ENCODE measurements around the gene PSMB2. TPM values are rescaled to one million over a fixed set of nuclear protein-coding genes. Genes with fewer than 3 reads are reported as not detected.
"Not testable (repeated sequence)": the region's sequence is repeated elsewhere in the genome, so short reads cannot be mapped to it uniquely, and the experiment has no call there.

Gene PSMB2
- total RNA-seq, 1 experiment from 2014 or later: 86.0 TPM

DNA sequence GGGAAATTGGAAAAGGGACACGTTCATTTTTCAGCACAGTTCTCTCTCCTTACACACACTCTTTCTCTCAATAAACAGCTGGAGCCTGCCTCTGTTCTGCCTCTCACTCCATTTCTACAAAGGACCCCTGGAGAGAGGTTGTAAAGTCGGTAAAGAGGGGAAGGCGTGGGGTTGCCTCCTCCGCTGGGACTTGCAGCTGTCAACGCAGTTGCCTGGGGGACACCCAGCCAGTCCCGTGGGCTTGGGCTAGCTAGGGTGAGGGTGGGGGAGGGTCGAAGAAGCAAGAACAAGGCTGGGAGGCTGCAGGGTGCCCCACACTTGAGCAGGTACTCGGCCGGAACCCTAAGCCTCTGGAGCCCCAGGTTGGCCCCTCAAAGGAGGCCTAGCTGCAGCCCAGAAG is 49.8 kb upstream of the PSMB2 start:
- Histone ChIP-seq H3K4ac (ENCODE audit: low read depth, low read length) (no peak overlapping the region), H3K4me1 (ENCODE audit: insufficient read depth, low read length) (no peaks in the 10 kb centered on the region; the same call in 1 of the 2 replicates), H3K4me2 (ENCODE audit: insufficient read depth, insufficient read length, low read length) (no peak overlapping the region), H2AK5ac (ENCODE audit: insufficient read length, low read length) (no peak overlapping the region), H3K79me1 (ENCODE audit: insufficient read depth, low read depth, low read length, poor library complexity, severe bottlenecking) (no peaks in the 10 kb centered on the region), H2BK12ac (ENCODE audit: insufficient read length, low read depth, low read length) (no peak overlapping the region), H3K27ac (ENCODE audit: insufficient read length, low read depth, low read length) (no peak overlapping the region), H3K23me2 (ENCODE audit: insufficient read length, low read depth, low read length, poor library complexity, severe bottlenecking) (no peaks in the 10 kb centered on the region), H2BK5ac (ENCODE audit: insufficient read length, low read length) (no peak overlapping the region), H3T11ph (ENCODE audit: low read length) (no peak overlapping the region), H3K23ac (ENCODE audit: insufficient read length, low read depth, low read length) (no peak overlapping the region), H4K20me1 (ENCODE audit: control insufficient read depth, insufficient read depth, insufficient read length) (no peaks in the 10 kb centered on the region), H4K5ac (ENCODE audit: insufficient read length, low read depth, low read length) (no peak overlapping the region), H3K79me2 (ENCODE audit: insufficient read depth, low read length) (no peaks in the 10 kb centered on the region), H3K27me3 (ENCODE audit: insufficient read depth, low read length) (no peaks in the 10 kb centered on the region), H3K18ac (ENCODE audit: insufficient read length, low read depth, low read length) (no peak overlapping the region), H2AFZ (ENCODE audit: low read length) (no peak overlapping the region), H3K56ac (ENCODE audit: insufficient read length, low read depth, low read length) (no peak overlapping the region), H4K8ac (replicated peaks; ENCODE audit: insufficient read length, low read depth, low read length) (no peak overlapping the region), H3K9me3 (ENCODE audit: control insufficient read depth, low read depth, low read length) (no peaks in the 10 kb centered on the region), H2BK15ac (ENCODE audit: low read depth, low read length) (no peak overlapping the region), H2BK20ac (ENCODE audit: low read depth, low read length, poor library complexity, severe bottlenecking) (no peak overlapping the region), H3K9ac (ENCODE audit: extremely low read depth, insufficient read length, low read length) (no peak overlapping the region), H4K91ac (ENCODE audit: insufficient read length, low read depth, low read length) (no peak overlapping the region), H3K14ac (ENCODE audit: insufficient read depth, low read length) (no peak overlapping the region; the same call in 1 of the 2 replicates), H2BK120ac (ENCODE audit: low read depth, low read length, poor library complexity, severe bottlenecking) (no peak overlapping the region)
- TF ChIP-seq, protein P1, sequence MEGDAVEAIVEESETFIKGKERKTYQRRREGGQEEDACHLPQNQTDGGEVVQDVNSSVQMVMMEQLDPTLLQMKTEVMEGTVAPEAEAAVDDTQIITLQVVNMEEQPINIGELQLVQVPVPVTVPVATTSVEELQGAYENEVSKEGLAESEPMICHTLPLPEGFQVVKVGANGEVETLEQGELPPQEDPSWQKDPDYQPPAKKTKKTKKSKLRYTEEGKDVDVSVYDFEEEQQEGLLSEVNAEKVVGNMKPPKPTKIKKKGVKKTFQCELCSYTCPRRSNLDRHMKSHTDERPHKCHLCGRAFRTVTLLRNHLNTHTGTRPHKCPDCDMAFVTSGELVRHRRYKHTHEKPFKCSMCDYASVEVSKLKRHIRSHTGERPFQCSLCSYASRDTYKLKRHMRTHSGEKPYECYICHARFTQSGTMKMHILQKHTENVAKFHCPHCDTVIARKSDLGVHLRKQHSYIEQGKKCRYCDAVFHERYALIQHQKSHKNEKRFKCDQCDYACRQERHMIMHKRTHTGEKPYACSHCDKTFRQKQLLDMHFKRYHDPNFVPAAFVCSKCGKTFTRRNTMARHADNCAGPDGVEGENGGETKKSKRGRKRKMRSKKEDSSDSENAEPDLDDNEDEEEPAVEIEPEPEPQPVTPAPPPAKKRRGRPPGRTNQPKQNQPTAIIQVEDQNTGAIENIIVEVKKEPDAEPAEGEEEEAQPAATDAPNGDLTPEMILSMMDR (conservative IDR thresholded peaks at IDR 0.05): no peak
- no peak for DNase-seq
- H3K4me3 Mint-ChIP-seq: no peak overlapping the region
- H3K27me3 Mint-ChIP-seq (ENCODE audit: low read depth): peaks cover 38% of the 10 kb centered on the region
- peaks cover 29 to 31% of the 10 kb centered on the region in 2 experiments for H3K4me1 Mint-ChIP-seq
- peaks cover 2 to 4% of the 10 kb centered on the region in 2 experiments; a peak in 3 of 5 replicates for H3K9me3 Mint-ChIP-seq
- no CpG with 5 or more reads among the region's 9 CpGs for WGBS (ENCODE audit: extremely low coverage, insufficient read length, low lambda C conversion rate)
- no peaks in the 10 kb centered on the region; a peak in 1 of 7 replicates for H3K36me3 Mint-ChIP-seq (ENCODE audit: insufficient read depth in 1 of 3, low read depth in 3 of 3)
- H3K27ac Mint-ChIP-seq: no peak overlapping the region

DNA sequence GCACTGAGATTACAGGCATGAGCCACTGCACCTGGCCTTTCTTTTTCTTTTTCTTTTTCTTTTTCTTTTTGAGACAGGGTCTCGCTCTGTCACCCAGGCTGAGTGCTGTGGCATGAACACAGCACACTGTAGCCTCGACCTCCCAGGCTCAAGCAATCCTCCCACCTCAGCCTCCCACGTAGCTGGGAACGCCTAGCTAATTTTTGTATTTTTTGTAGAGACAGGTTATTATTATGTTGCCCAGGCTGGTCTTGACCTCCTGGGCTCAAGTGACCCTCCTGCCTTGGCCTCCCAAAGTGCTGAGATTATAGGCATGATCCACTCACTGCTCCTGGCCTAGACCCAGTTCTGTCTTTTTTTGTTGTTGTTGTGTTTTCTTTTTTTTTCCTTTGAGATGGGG is 48.8 kb upstream of the PSMB2 start:
- Mint-ChIP-seq H3K27me3 (ENCODE audit: low read depth) (peaks cover 36% of the 10 kb centered on the region), H3K4me1 (peaks cover 29 to 31% of the 10 kb centered on the region in 2 experiments)
- not testable (repeated sequence) for H2BK5ac ChIP-seq (ENCODE audit: insufficient read length, low read length); H2AK5ac ChIP-seq (ENCODE audit: insufficient read length, low read length); H4K91ac ChIP-seq (ENCODE audit: insufficient read length, low read depth, low read length); H4K20me1 ChIP-seq (ENCODE audit: control insufficient read depth, insufficient read depth, insufficient read length); H2AFZ ChIP-seq (ENCODE audit: low read length); H3K27me3 ChIP-seq (ENCODE audit: insufficient read depth, low read length); H2BK20ac ChIP-seq (ENCODE audit: low read depth, low read length, poor library complexity, severe bottlenecking); H4K5ac ChIP-seq (ENCODE audit: insufficient read length, low read depth, low read length); H3K4me1 ChIP-seq (ENCODE audit: insufficient read depth, low read length); H2BK120ac ChIP-seq (ENCODE audit: low read depth, low read length, poor library complexity, severe bottlenecking); H3K4me2 ChIP-seq (ENCODE audit: insufficient read depth, insufficient read length, low read length); H3K9me3 Mint-ChIP-seq; DNase-seq; H3K18ac ChIP-seq (ENCODE audit: insufficient read length, low read depth, low read length); H3K4ac ChIP-seq (ENCODE audit: low read depth, low read length); H3K27ac Mint-ChIP-seq; H3K14ac ChIP-seq (ENCODE audit: insufficient read depth, low read length); H3K79me2 ChIP-seq (ENCODE audit: insufficient read depth, low read length); H3K79me1 ChIP-seq (ENCODE audit: insufficient read depth, low read depth, low read length, poor library complexity, severe bottlenecking); H3K36me3 Mint-ChIP-seq (ENCODE audit: insufficient read depth in 1 of 3, low read depth in 3 of 3); H3T11ph ChIP-seq (ENCODE audit: low read length); H3K56ac ChIP-seq (ENCODE audit: insufficient read length, low read depth, low read length); H3K9ac ChIP-seq (ENCODE audit: extremely low read depth, insufficient read length, low read length); H3K4me3 Mint-ChIP-seq; H4K8ac ChIP-seq (replicated peaks; ENCODE audit: insufficient read length, low read depth, low read length); H3K23ac ChIP-seq (ENCODE audit: insufficient read length, low read depth, low read length); H3K27ac ChIP-seq (ENCODE audit: insufficient read length, low read depth, low read length); H2BK15ac ChIP-seq (ENCODE audit: low read depth, low read length); H3K23me2 ChIP-seq (ENCODE audit: insufficient read length, low read depth, low read length, poor library complexity, severe bottlenecking); H3K9me3 ChIP-seq (ENCODE audit: control insufficient read depth, low read depth, low read length); H2BK12ac ChIP-seq (ENCODE audit: insufficient read length, low read depth, low read length)
- WGBS (ENCODE audit: extremely low coverage, insufficient read length, low lambda C conversion rate): no CpG with 5 or more reads among the region's 4 CpGs

Data from H9 (cell line).